Subcutaneous adipose tissue (tissue), 4 donors: ENCODE measurements around the gene SOX11. TPM values are rescaled to one million over a fixed set of nuclear protein-coding genes. Genes with fewer than 3 reads are reported as not detected.

Experiments
- total RNA-seq, 4 donors: library from RNA; depleted of rRNA; stranded (reverse); fragments of >200 nt; gene quantifications; one replicate each; pipeline ENCODE4 v1.1.0, GENCODE V29; 2016
- TF ChIP-seq, protein P1 (sequence below): fragments of 450-650 bp; IDR thresholded peaks from one replicate; pipeline ENCODE4 v1.5.1; 2016; ENCODE audit warnings: low read depth, mild to moderate bottlenecking, control low read depth, antibody characterized with exemption, moderate library complexity

The SOX11 gene
- total RNA-seq, 4 donors from 2014 or later: not detected

DNA sequence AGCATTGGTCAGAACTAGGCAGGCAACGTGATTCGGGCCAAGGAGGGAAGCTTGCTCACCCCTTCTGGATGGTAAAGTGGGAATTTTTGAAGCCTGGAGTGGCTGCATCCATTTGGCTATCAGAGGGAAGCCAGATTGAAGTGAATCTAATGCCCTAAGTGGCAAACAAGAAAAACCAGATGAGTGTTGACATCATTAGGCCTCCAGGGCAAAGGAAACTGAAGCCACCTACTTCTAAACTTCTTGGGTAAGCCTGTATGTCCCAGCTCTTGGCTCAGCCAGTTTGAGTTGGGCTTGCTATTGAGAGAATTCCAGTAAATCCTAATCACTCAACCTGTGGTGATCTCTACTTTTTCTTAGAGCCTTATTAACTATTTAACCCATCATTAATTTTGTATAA lies 20.9 kb downstream of the SOX11 start:
- TF ChIP-seq, protein P1, sequence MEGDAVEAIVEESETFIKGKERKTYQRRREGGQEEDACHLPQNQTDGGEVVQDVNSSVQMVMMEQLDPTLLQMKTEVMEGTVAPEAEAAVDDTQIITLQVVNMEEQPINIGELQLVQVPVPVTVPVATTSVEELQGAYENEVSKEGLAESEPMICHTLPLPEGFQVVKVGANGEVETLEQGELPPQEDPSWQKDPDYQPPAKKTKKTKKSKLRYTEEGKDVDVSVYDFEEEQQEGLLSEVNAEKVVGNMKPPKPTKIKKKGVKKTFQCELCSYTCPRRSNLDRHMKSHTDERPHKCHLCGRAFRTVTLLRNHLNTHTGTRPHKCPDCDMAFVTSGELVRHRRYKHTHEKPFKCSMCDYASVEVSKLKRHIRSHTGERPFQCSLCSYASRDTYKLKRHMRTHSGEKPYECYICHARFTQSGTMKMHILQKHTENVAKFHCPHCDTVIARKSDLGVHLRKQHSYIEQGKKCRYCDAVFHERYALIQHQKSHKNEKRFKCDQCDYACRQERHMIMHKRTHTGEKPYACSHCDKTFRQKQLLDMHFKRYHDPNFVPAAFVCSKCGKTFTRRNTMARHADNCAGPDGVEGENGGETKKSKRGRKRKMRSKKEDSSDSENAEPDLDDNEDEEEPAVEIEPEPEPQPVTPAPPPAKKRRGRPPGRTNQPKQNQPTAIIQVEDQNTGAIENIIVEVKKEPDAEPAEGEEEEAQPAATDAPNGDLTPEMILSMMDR: no peak

- TF ChIP-seq, protein P1: no peak
These were observed 27.6 kb downstream of the SOX11 start for GRCh38 chr2:5719629-5720334.

- TF ChIP-seq, protein P1: no peak
These were observed 28.2 kb downstream of the SOX11 start for GRCh38 chr2:5720426-5720825.

DNA sequence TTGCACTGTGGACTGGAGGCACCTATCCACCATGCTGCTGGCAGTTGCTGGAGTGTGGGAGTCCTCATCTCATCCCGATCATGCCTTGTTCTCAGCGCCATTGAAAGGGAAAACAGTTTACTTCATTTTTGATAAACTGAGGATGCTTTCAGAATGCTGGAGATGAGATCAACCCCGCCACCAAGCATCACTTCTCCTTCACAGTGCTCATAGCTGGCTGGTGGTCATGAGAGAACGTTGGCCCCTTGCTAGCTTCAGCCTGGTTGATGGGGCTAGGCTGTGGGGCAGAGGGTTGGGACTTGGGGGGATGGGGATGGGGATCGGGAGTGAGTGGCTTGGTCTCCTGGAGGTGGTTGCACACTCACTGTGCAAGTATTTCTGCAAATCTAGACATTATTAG lies 30.1 kb downstream of the SOX11 start:
- TF ChIP-seq, protein P1: no peak

- TF ChIP-seq, protein P1: no peak
These were observed 31.9 kb downstream of the SOX11 start for GRCh38 chr2:5723791-5724735.

DNA sequence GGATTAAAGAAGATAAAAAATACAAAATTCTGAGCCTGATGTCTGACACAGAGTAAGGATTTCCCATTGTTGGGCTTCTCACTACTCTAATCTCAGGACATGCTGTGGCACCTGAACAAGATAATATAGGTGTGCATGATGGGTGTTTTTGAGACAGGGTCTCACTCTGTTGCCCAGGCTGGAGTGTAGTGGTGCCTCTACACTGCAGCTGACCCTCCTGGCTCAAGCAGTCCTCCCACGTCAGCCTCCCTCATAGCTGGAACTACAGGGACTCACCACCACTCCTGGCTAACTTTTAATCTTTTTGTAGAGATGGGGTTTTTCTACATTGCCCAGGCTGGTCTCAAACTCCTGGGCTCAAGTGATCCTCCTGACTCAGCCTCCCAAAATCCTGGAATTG lies 32.9 kb downstream of the SOX11 start:
- TF ChIP-seq, protein P1: no peak

GRCh38 chr2:5725794-5726463 lies 33.7 kb downstream of the SOX11 start:
- TF ChIP-seq, protein P1: no peak
